OCI-LY7 (cell line): ENCODE measurements around the gene CDH23. TPM values are rescaled to one million over a fixed set of nuclear protein-coding genes. Genes with fewer than 3 reads are reported as not detected.

Experiments used
- BruUV-seq: library from RNA; stranded (reverse); fragments of 400-500 nt; replicated peaks from 2 replicates; lab custom pipeline; 2021; lab: Mats Ljungman, UMichigan
- CTCF ChIA-PET: fragments of 300-600 bp; sonication (Branson Sonifier 250); formaldehyde crosslinking; loops from one replicate; lab custom pipeline; 2022; ENCODE audit warnings: antibody characterized with exemption; ENCODE audit not compliant: unreplicated experiment; lab: Charles Lee
- POLR2A ChIA-PET: fragments of 300-600 bp; sonication (Branson Sonifier 250); formaldehyde crosslinking; loops from one replicate; lab custom pipeline; 2022; ENCODE audit warnings: antibody characterized with exemption; lab: Charles Lee
- DNase-seq: peaks from one replicate; pipeline ENCODE4 v3.0.0-alpha.2; 2015; ENCODE audit warnings: low spot score
- H2AFZ ChIP-seq: fragments of 200-600 bp; sonication (generic), shearing (Covaris generic); 2 replicates; pipeline ENCODE4 v1.6.1; 2014; ENCODE audit warnings: mild to moderate bottlenecking, antibody characterized with exemption, low read length, moderate library complexity
- H3K27ac ChIP-seq: fragments of 200-600 bp; sonication (generic); 2 replicates; pipeline ENCODE4 v1.5.1; 2014; ENCODE audit warnings: mixed run types, low read depth, mild to moderate bottlenecking, moderate library complexity, low read length, inconsistent platforms; ENCODE audit not compliant: poor library complexity, severe bottlenecking
- H3K36me3 ChIP-seq: fragments of 200-600 bp; sonication (generic); 2 replicates; pipeline ENCODE4 v1.6.1; 2014; ENCODE audit warnings: mild to moderate bottlenecking, antibody characterized with exemption, low read length, moderate library complexity, mixed read lengths; ENCODE audit not compliant: insufficient read depth
- H3K4me1 ChIP-seq: fragments of 200-600 bp; sonication (generic); 2 replicates; pipeline ENCODE4 v1.5.1; 2014; ENCODE audit warnings: mild to moderate bottlenecking, low read length; ENCODE audit not compliant: insufficient read depth, poor library complexity, severe bottlenecking
- H3K4me2 ChIP-seq: fragments of 200-600 bp; sonication (generic); 2 replicates; pipeline ENCODE4 v1.6.1; 2014; ENCODE audit warnings: mild to moderate bottlenecking, low read length
- H3K4me3 ChIP-seq: fragments of 200-600 bp; sonication (generic); 2 replicates; pipeline ENCODE4 v1.5.1; 2014; ENCODE audit warnings: mild to moderate bottlenecking, low read depth, low read length; ENCODE audit not compliant: poor library complexity, severe bottlenecking
- H3K79me2 ChIP-seq: fragments of 200-600 bp; sonication (generic); 2 replicates; pipeline ENCODE4 v1.6.1; 2016; ENCODE audit warnings: low read depth, mild to moderate bottlenecking, low read length, moderate library complexity, mixed read lengths; ENCODE audit not compliant: insufficient read depth
- H3K9me2 ChIP-seq: fragments of 200-600 bp; sonication (generic); 2 replicates; pipeline ENCODE4 v1.6.1; 2016; ENCODE audit warnings: mild to moderate bottlenecking, low read length, mixed read lengths; ENCODE audit not compliant: insufficient read depth
- H3K9me3 ChIP-seq: fragments of 200-600 bp; sonication (generic); 2 replicates; pipeline ENCODE4 v1.6.1; 2014; ENCODE audit warnings: mild to moderate bottlenecking, mixed run types, low read length, mixed read lengths
- H4K20me1 ChIP-seq: fragments of 200-600 bp; sonication (generic); 2 replicates; pipeline ENCODE4 v1.6.1; 2014; ENCODE audit warnings: mild to moderate bottlenecking, antibody characterized with exemption, low read length, moderate library complexity, mixed read lengths; ENCODE audit not compliant: insufficient read depth
- CTCF ChIP-seq: fragments of 200-600 bp; sonication (generic); conservative IDR thresholded peaks from 2 replicates; pipeline ENCODE4 v1.5.1; 2014; ENCODE audit warnings: mild to moderate bottlenecking, antibody characterized with exemption, low read length, moderate library complexity, mixed read lengths
- EZH2phosphoT487 ChIP-seq: fragments of 200-600 bp; sonication (generic); IDR thresholded peaks from 2 replicates; pipeline ENCODE4 v1.6.1; 2018; ENCODE audit warnings: low read depth, borderline replicate concordance, mild to moderate bottlenecking, mixed run types, antibody characterized with exemption, low read length, moderate library complexity, mixed read lengths
- intact Hi-C: fragments of 100-400 bp; cut with micrococcal nuclease; formaldehyde crosslinking; loops from one replicate; pipeline ENCODE4 v1.10.0; 2022; ENCODE audit not compliant: unreplicated experiment
- total RNA-seq, 2 experiments: library from RNA; depleted of rRNA in 1 of 2; stranded (reverse); fragments of >200 nt in 1 of 2; shearing (Covaris generic) in 1 of 2; gene quantifications; 2 replicates each; pipeline ENCODE4 v1.2.3, GENCODE V29; 2014 to 2022

The CDH23 gene
- total RNA-seq, 2 experiments from 2014 or later: 0.92 to 9.9 TPM

- ChIA-PET POLR2A (interaction anchor here (0.9 to 1.2 kb wide), 3 partner anchors 42 to 362 kb away, joined by 3 to 5 read pairs (median 5); no protein-coding TSS in a partner anchor), CTCF (interaction anchor here (0.6 to 1.9 kb wide), 3 partner anchors 8 to 88 kb away, joined by 3 to 6 read pairs (median 4); no protein-coding TSS in a partner anchor)
Observed at GRCh38 chr10:71706216-71707121, 309.7 kb downstream of the CDH23 start.

GRCh38 chr10:71707240-71707789 is 310.6 kb downstream of the CDH23 start:
- intact Hi-C loops: no loop called here
- H3K27ac ChIP-seq: no peak overlapping the region
- H3K9me2 ChIP-seq: no peaks in the 10 kb centered on the region
- no peak overlapping the region for H3K4me2 ChIP-seq
- no peaks in the 10 kb centered on the region for H3K9me3 ChIP-seq
- H3K36me3 ChIP-seq: no peaks in the 10 kb centered on the region
- H3K4me1 ChIP-seq: peaks cover 3% of the 10 kb centered on the region
- no peaks in the 10 kb centered on the region for H3K79me2 ChIP-seq
- TF ChIP-seq EZH2phosphoT487: no peak
- TF ChIP-seq CTCF: no peak
- DNase-seq: no peak
- no peak overlapping the region for H3K4me3 ChIP-seq
- BruUV-seq: no TSS peak
- no peak overlapping the region for H2AFZ ChIP-seq
- POLR2A ChIA-PET: interaction anchor here (1.0 kb wide), 1 partner anchor 363 kb away, joined by 3 read pairs; no protein-coding TSS in a partner anchor
- no peaks in the 10 kb centered on the region for H4K20me1 ChIP-seq
- CTCF ChIA-PET: interaction anchor here (1.0 to 1.9 kb wide), 2 partner anchors 9 to 13 kb away, joined by 6 read pairs; no protein-coding TSS in a partner anchor

More at GRCh38 chr10:71706216-71707121, 309.7 kb downstream of the CDH23 start:
- Histone ChIP-seq H3K4me3 (no peak overlapping the region), H3K9me2 (no peaks in the 10 kb centered on the region), H3K36me3 (no peaks in the 10 kb centered on the region), H3K4me1 (no peaks in the 10 kb centered on the region), H3K4me2 (no peak overlapping the region), H4K20me1 (no peaks in the 10 kb centered on the region), H2AFZ (no peak overlapping the region), H3K9me3 (no peaks in the 10 kb centered on the region), H3K79me2 (no peaks in the 10 kb centered on the region), H3K27ac (no peak overlapping the region)
- DNase-seq: no peak
- TF ChIP-seq CTCF (no peak), EZH2phosphoT487 (no peak)
- intact Hi-C loops: no loop called here
- BruUV-seq: no TSS peak
